GM12875 (cell line): ENCODE measurements around the gene CCNYL1.
"Not testable (repeated sequence)": the region's sequence is repeated elsewhere in the genome, so short reads cannot be mapped to it uniquely, and the experiment has no call there.

ENCODE experiments used
- H3K4me3 ChIP-seq: one replicate; pipeline ENCODE4 v1.5.1; 2011; ENCODE audit warnings: low read depth, low read length, control low read depth
- TF ChIP-seq, protein P1 (sequence below): IDR thresholded peaks from 2 replicates; pipeline ENCODE4 v1.5.1; 2011; ENCODE audit warnings: low read depth, mild to moderate bottlenecking, control low read depth, inconsistent platforms, low read length, moderate library complexity, borderline replicate concordance; ENCODE audit not compliant: insufficient read depth

Gene CCNYL1

DNA sequence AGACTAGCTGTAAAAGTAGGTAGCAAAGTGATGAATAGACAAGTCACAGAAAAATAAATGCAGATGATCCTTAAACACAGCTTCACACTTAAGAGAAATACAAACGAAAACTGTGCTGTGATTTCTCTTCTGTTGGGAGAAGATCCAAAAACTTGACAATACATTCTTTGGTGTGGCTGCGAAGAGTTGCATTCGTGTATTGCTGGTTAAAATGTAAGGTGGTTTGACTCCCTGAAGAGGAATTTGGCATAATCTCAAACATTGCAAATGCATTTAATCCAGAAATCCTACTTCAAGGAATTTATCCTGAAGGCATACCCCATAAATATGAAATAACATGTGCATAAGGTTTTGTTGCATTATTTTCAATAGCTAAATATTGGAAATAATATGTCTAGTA, 7.1 kb downstream of the CCNYL1 start:
- no peak overlapping the region for H3K4me3 ChIP-seq

GRCh38 chr2:207719008-207719407, 7.6 kb downstream of the CCNYL1 start:
- TF ChIP-seq, protein P1, sequence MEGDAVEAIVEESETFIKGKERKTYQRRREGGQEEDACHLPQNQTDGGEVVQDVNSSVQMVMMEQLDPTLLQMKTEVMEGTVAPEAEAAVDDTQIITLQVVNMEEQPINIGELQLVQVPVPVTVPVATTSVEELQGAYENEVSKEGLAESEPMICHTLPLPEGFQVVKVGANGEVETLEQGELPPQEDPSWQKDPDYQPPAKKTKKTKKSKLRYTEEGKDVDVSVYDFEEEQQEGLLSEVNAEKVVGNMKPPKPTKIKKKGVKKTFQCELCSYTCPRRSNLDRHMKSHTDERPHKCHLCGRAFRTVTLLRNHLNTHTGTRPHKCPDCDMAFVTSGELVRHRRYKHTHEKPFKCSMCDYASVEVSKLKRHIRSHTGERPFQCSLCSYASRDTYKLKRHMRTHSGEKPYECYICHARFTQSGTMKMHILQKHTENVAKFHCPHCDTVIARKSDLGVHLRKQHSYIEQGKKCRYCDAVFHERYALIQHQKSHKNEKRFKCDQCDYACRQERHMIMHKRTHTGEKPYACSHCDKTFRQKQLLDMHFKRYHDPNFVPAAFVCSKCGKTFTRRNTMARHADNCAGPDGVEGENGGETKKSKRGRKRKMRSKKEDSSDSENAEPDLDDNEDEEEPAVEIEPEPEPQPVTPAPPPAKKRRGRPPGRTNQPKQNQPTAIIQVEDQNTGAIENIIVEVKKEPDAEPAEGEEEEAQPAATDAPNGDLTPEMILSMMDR: no peak
- no peak overlapping the region for H3K4me3 ChIP-seq

More for the DNA sequence above, 7.1 kb downstream of the CCNYL1 start:
- TF ChIP-seq, protein P1: no peak

DNA sequence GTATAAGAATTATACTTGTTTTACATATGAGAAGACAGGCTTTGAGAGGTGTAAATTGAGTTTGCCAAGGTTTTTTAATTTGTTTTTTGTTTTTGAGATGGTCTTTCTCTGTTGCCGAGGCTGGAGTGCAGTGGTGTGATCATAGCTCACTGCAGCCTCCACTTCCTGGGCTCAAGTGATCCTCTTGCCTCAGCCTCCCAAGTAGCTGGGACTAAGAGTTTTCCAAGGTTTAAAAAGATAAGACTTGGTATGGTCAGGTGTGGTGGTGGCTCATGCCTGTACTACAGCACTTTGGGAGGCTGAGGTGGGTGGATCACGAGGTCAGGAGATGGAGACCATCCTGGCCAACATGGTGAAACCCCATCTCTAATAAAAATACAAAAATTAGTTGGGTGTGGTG, 8.2 kb downstream of the CCNYL1 start:
- H3K4me3 ChIP-seq: not testable (repeated sequence)

DNA sequence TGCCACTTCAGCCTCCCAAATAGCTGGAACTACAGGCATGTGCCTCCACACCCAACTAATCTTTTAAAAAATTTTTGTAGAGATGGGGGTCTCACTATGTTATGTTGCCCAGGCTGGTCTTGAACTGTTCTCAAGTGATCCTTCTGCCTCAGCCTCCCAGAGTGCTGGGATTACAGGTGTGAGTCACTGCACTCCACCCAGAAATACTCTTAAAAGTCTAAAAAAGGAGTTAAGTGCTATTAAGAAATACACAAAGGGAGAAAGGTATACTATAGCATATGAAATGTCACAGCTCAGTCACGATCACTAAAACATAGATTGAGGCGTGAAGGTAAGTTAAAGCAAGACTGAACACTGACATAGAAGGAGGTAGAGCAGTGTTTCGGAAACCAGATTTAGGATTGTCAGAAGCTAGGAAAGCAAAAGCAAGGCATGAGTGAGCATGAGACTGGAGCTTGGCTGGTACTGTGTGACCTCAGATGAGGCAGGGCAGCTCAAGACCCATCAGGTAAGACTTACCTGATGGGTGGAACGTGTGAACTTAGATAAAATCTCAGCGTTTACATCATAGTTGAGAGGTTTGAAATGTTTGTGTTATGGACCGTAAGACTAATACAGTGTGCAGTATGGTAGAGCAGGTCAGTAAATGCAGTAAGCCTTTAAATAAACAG, 9.2 kb downstream of the CCNYL1 start:
- TF ChIP-seq, protein P1: no peak
- no peak overlapping the region for H3K4me3 ChIP-seq

DNA sequence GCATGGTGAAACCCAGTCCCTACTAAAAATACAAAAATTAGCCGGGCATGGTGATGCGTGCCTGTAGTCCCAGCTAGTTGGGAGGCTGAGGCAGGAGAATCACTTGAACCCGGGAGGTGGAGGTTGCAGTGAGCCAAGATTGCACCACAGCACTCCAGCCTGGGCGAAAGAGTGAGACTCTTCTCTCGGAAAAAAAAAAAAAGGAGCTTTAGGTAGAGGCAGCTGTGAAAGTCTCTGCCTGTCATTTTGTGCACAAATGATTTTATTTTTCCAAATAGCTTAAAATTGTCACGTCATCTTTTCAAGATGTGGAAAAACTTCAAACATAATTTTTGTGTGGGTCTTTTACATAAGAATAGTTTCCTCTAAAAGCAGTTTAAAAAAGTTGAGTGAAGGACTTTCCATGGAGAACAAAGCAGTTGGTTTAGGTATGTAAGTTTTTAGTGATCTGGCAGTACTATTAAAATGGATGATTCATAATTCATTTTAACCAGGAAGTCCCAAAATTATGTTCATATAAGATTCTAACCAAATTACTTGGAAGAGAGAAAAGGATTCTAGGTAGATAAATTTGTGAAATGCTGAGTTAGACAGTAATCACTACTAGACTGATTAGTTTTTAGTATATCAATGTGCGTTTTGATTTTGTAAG, 11.5 kb downstream of the CCNYL1 start:
- H3K4me3 ChIP-seq: no peak overlapping the region
- TF ChIP-seq, protein P1: no peak

- H3K4me3 ChIP-seq: not testable (repeated sequence)
These were observed 12.0 kb downstream of the CCNYL1 start for GRCh38 chr2:207723425-207723787.

- TF ChIP-seq, protein P1: no peak
- H3K4me3 ChIP-seq: no peak overlapping the region
These were observed 12.7 kb downstream of the CCNYL1 start for GRCh38 chr2:207724113-207724512.

GRCh38 chr2:207725873-207726578, 14.6 kb downstream of the CCNYL1 start:
- no peak overlapping the region for H3K4me3 ChIP-seq

More at GRCh38 chr2:207725873-207726578, 14.6 kb downstream of the CCNYL1 start:
- TF ChIP-seq, protein P1: no peak
